HL-60 (cell line): Measurements from ENCODE around the gene USP35.

Experiments used
- DNase-seq, 2 experiments: peaks; one replicate each; pipeline ENCODE4 v3.0.0-alpha.2; 2010 to 2020; ENCODE audit warnings: low read depth in 1 of 2, low spot score in 1 of 2
- H3K27ac ChIP-seq: fragments of 250-450 bp; sonication (Bioruptor Pico); replicated peaks from 2 replicates; pipeline ENCODE4 v1.5.1; 2020; ENCODE audit warnings: mild to moderate bottlenecking, moderate library complexity
- H3K27me3 ChIP-seq: fragments of 250-450 bp; sonication (Bioruptor Pico); 2 replicates; pipeline ENCODE4 v1.5.1; 2021; ENCODE audit warnings: mild to moderate bottlenecking, moderate library complexity; ENCODE audit not compliant: insufficient read depth, poor library complexity, severe bottlenecking
- H3K4me3 ChIP-seq: replicated peaks from 2 replicates; pipeline ENCODE4 v1.5.1; 2011; ENCODE audit warnings: mild to moderate bottlenecking, control low read depth, low read length; ENCODE audit not compliant: insufficient read depth
- CTCF ChIP-seq: IDR thresholded peaks from one replicate; pipeline ENCODE4 v1.5.1; 2011; ENCODE audit warnings: low read length, control low read depth, inconsistent platforms; ENCODE audit not compliant: insufficient read depth
- GABPA ChIP-seq: IDR thresholded peaks from 2 replicates; pipeline ENCODE4 v1.6.1; 2012; ENCODE audit warnings: low read depth
- POLR2AphosphoS5 ChIP-seq: IDR thresholded peaks from 2 replicates; pipeline ENCODE4 v1.6.1; 2012; ENCODE audit warnings: low read depth
- REST ChIP-seq: IDR thresholded peaks from 2 replicates; pipeline ENCODE4 v1.6.1; 2012; ENCODE audit warnings: low read depth; ENCODE audit not compliant: insufficient replicate concordance
- SPI1 ChIP-seq: IDR thresholded peaks from 2 replicates; pipeline ENCODE4 v1.6.1; 2012; ENCODE audit warnings: low read depth, mild to moderate bottlenecking, borderline replicate concordance

USP35 gene

GRCh38 chr11:78161962-78162371, 26.8 kb upstream of the USP35 start:
- H3K4me3 ChIP-seq = no peak overlapping the region
- TF ChIP-seq CTCF = no peak
- TF ChIP-seq REST = no peak
- no peak for TF ChIP-seq GABPA
- no peak for TF ChIP-seq SPI1
- TF ChIP-seq POLR2AphosphoS5 = no peak
- H3K27me3 ChIP-seq = no peaks in the 10 kb centered on the region
- no peak overlapping the region for H3K27ac ChIP-seq
- DNase-seq = no peak

- Histone ChIP-seq H3K27ac (no peak overlapping the region), H3K4me3 (no peak overlapping the region), H3K27me3 (no peaks in the 10 kb centered on the region)
- no peak for TF ChIP-seq REST
- TF ChIP-seq GABPA = no peak
- TF ChIP-seq POLR2AphosphoS5 = no peak
- TF ChIP-seq CTCF = no peak
- no peak for TF ChIP-seq SPI1
- DNase-seq = no peak
Observed at GRCh38 chr11:78163828-78164227, 24.9 kb upstream of the USP35 start.

- TF ChIP-seq GABPA (no peak), REST (no peak), SPI1 (no peak), CTCF (no peak), POLR2AphosphoS5 (no peak)
- no peak for DNase-seq
Observed at GRCh38 chr11:78164471-78164870, 24.2 kb upstream of the USP35 start.

More at GRCh38 chr11:78164471-78164870, 24.2 kb upstream of the USP35 start:
- H3K27ac ChIP-seq = no peak overlapping the region
- no peak overlapping the region for H3K4me3 ChIP-seq
- no peaks in the 10 kb centered on the region for H3K27me3 ChIP-seq
